HepG2 (cell line): Measurements from ENCODE around the gene LSM2.
"Not testable (repeated sequence)": the region's sequence is repeated elsewhere in the genome, so short reads cannot be mapped to it uniquely, and the experiment has no call there.

Source experiments
- GZF1 ChIP-seq: sonication (generic); formaldehyde crosslinking; IDR thresholded peaks from 2 replicates; pipeline ENCODE4 v1.5.1; 2020; ENCODE audit warnings: mild to moderate bottlenecking, missing genetic modification reagents
- PCBP2 ChIP-seq: fragments of 200-400 bp; formaldehyde crosslinking; optimal IDR thresholded peaks from 2 replicates; pipeline ENCODE3; 2018; ENCODE audit warnings: low read length, low read depth; ENCODE audit not compliant: poor library complexity, severe bottlenecking
- REPIN1 ChIP-seq: sonication (generic); formaldehyde crosslinking; IDR thresholded peaks from 2 replicates; pipeline ENCODE4 v1.8.0; 2022; ENCODE audit warnings: missing genetic modification reagents, low read depth, mild to moderate bottlenecking, borderline replicate concordance
- TBP ChIP-seq: sonication (generic); formaldehyde crosslinking; IDR thresholded peaks from 2 replicates; pipeline ENCODE4 v1.5.0; 2020; ENCODE audit warnings: missing genetic modification reagents
- XRCC5 ChIP-seq: fragments of 200-400 bp; formaldehyde crosslinking; optimal IDR thresholded peaks from 2 replicates; pipeline ENCODE3; 2017; ENCODE audit warnings: mild to moderate bottlenecking, low read length
- ZNF629 ChIP-seq: sonication (generic); formaldehyde crosslinking; conservative IDR thresholded peaks from 2 replicates; pipeline ENCODE4 v1.5.0; 2020; ENCODE audit warnings: missing genetic modification reagents

DNA sequence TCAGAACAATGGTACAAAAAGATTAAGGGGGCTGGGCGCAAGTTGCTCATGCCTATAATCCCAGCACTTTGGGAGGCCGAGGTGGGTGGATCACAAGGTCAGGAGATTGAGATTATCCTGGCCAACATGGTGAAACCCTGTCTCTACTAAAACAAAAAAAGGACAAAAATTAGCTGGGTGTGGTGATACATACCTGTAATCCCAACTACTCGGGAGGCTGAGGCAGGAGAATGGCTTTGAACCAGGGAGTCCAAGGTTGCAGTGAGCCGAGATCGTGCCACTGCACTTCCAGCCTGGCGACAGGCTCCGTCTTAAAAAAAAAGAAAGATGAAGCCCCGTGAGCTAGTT is 33.0 kb upstream of the LSM2 start:
- TF ChIP-seq GZF1 (CRISPR knock-in tag); REPIN1 (CRISPR knock-in tag); TBP; XRCC5; ZNF629 (CRISPR knock-in tag); PCBP2: not testable (repeated sequence)
